HG03280 (cell line): Measurements from ENCODE around the gene CD207.
"Not testable (repeated sequence)": the region's sequence is repeated elsewhere in the genome, so short reads cannot be mapped to it uniquely, and the experiment has no call there.

Experiments
- ATAC-seq: cut with Tn5 transposase; IDR thresholded peaks from one replicate; pipeline ENCODE4 v1.9.1; 2021; ENCODE audit warnings: mild to moderate bottlenecking, moderate library complexity; ENCODE audit not compliant: unreplicated experiment

Gene CD207

GRCh38 chr2:70829916-70830315, 5.7 kb downstream of the CD207 start:
- ATAC-seq = no peak

DNA sequence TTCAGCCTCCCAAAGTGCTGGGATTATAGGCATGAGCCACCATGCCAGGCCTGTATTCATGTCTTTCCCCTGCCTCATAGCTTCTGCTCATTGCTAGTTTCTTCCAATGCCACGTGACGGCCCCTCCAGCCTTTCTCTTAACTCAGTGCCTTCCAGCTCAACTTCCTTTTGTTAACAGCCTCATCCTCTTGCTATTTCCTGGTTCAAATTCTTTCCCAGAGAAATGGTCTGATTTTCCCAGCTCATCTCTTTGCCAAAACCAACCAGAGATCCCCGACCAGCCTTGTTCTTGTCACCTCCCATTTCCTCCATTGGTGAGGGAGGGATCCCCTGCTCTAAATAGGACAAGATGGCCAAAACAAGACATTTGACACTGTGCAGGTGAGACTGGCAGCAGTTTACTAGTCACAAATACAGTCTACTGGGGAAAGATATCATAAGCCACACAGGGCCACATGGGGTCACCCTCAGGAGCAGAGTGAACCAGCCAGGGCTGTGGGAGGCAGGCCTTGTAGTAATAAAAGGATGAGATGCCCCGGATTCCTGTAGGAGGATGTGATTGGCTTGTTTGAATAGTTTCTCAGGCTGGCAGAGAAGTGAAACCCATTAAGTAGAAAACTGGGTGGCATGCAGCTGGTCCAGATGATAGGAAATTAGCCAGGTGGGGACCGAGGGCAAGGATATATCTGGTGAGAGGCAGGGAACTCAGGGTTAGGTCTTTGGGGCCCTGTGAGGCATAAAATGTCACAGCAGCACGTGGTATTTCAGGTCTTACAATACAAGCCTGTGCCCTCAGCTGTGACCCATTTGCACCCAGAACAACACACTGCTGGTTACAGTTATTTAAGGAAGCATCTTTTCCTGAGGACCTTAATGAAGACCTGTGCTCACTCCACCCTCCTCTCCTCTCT, 6.4 kb downstream of the CD207 start:
- no peak for ATAC-seq

- no peak for ATAC-seq
Observed at GRCh38 chr2:70828115-70828514, 7.5 kb downstream of the CD207 start.

- no peak for ATAC-seq
Observed at GRCh38 chr2:70827388-70827787, 8.2 kb downstream of the CD207 start.

GRCh38 chr2:70826696-70827350, 8.8 kb downstream of the CD207 start:
- ATAC-seq = no peak

DNA sequence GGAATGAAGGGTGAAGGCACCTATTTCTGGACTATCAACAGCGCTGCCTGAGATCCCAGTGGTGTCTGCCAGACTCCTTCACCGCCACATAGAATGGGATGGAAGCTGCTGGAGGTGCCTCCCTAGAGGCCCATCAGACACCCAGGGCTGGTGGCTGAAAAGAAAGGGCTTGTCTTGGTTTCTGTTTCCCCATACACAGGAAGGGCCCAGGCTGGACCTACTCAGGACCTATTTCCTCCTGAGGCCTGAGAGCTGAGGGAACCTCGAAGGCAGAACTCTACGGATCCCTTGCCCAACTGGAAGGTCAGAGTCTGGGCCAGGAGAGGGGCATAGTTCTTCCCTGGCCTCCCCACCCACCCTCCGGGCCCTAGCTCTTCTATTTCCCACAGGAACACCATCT, 12.4 kb downstream of the CD207 start:
- no peak for ATAC-seq

DNA sequence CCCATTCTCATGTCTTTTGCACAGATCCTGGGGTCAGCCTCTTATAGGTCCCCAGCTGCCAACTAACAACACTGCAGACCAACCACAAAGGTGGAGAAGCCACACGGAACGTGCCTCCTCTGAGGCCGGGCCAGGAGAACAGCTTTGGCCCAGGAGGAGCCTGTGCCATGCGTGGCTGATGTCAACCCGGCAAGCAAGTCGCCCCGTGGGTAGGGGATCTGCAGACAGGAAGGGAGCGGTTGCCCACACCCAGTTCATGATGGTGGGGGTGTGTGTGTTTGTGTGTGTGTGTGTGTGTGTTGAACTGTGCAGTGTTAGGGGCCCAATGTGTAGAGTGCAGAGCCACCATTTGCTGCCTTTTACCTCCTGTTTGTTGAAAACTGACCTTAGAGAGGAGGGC, 12.8 kb downstream of the CD207 start:
- ATAC-seq = no peak

GRCh38 chr2:70820499-70820898, 15.1 kb downstream of the CD207 start, which contains the start of gene CLEC4F:
CLEC4F (minus strand) TSS chr2:70820599; CDS start chr2:70820523, 76 bp downstream.
- no peak for ATAC-seq

- no peak for ATAC-seq
Observed at GRCh38 chr2:70817284-70817954, 18.2 kb downstream of the CD207 start.

DNA sequence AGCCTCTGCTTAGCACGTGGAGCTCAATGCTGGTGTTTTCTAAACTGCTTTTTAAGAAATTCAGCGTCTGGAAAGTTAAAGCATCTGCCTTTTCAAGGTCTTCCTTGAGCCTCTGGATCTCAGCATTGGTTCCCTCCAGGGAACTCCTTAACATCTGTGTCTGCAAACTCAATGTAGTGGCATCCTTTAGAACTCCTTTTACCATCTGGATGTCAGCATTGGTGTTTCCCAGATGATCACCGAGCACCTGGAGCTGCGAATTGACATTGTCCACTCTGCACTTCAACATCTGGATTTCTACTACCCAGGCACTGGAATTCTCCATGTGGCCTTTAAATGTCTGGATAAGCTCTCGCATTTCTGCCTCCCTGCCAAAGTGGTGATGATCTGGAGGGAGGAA, 18.9 kb downstream of the CD207 start:
- no peak for ATAC-seq

DNA sequence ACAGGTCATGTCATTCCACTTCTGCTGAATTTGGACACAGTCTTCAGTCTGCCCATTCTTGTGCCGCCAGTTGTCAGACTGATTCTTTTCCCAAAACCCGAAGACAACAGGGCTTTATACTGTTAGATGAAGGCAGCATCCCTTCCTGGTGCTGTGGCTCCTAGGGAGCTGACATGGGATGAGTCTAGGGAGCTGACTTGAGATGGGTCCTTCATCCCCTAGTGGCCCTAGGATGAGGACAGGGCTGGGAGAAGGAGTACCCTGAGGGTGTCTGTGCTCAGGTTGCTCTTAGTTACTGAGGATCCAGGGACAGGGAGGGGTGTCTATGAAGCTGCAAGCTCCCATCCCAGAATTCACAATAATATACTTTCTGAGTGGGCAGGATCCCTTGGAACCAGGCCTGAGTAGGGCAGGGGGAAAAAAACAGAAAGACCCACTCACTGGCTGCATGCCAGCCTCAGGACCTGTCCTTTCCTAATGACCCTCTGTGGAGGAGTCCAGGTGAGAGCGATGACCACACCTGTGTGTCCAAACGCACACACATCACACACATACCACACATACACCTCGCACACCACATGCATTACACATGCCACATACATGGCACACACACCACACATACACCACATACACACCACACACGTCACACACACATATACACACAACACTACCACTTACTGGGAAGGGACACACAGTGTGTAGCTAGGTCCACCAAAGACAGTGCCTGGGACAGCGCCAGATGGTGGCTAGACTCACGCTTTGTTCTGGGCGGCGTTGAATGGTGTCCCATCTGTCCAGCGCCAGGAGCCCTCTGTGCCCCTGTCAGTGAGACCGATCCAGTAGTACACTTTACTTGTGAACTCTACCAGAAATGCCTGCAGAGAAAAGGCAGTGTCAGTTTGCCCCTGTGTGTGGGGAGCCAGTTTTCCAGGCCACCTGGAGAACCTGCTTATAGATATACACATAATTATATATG, 26.3 kb downstream of the CD207 start:
- no peak for ATAC-seq

- ATAC-seq = no peak
Observed at GRCh38 chr2:70807828-70808118, 27.8 kb downstream of the CD207 start.

DNA sequence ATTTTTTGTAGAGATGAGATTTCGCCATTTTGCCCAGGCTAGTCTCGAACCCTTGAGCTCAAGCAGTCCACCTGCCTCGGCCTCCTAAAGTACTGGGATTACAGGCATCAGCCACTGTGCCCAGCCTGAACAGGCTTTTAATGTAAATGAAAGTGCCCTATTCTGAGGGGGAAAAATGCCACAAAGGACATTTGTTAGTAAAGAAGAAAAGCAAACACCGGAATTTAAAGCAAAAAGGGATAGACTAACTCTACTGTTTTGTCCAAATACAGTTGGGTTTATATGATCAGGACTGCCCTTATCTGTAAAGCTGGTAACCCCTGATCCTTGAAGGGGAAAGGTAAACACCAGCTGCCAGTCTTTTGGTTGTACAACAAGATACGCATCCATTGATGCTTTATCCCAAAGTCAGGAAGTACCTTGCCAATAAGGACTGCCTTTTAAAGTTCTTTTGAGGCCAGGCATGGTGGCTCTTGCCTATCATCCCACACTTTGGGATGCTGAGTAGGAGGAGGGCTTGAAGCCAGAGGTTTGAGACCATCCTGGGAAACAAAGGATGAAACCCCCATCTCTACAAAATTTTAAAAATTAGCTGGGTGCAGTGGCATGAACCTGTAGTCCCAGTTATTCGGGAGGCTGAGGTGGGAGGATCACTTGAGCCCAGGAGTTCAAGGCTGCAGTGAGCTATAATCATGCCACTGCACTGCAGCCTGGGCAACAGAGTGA, 28.4 kb downstream of the CD207 start:
- no peak for ATAC-seq

GRCh38 chr2:70806620-70807019, 29.0 kb downstream of the CD207 start:
- no peak for ATAC-seq

DNA sequence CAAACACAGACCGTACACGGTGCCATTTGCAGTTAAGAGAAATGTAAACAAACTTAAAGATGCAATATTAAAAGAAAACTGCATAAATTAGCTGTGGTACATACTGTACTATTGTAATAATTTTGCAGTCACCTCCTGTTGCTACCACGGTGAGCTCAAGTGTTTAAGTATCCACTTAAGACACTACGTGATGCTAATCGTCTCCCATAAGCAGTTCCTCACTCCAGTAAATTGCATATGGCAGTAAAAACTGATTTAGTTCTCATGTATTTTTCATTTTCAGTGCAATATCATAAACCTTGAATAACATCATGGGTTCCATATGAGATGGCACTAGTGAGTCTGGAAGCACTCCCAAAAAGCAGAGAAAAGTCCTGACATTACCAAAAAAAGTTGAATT, 29.6 kb downstream of the CD207 start:
- ATAC-seq = no peak

DNA sequence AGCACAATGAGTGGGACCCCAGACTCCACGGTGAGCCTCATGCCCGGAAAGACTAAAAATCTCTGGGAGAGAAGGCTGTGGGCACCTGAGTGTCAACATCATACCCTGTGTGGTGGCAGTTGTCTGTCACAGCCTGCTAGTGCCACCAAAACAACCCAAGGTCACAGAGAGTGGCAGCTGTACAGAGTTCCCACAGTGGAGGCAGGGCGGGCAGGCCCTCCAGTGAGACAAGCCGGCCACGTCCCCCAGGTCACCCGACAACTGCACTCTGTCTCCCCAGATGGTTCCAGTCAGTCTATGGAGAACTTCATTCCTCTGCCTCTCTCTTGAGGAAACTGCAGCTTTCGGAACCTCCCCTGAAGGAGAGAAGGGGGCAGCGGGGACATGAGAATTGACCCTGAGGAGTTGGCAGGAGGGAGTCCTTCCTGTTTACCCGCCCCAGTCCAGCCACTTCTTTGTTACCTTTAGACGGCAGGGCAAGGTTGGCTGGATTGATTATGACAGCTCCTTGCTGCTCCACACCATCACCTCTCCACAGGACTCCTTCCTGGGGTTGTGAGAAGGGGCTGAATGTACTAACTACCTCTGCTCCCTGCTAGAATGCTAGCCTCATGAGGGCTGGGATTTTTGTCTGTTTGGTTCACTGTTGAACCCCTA, 33.9 kb downstream of the CD207 start:
- ATAC-seq = no peak

- no peak for ATAC-seq
Observed at GRCh38 chr2:70799706-70800105, 35.9 kb downstream of the CD207 start.

DNA sequence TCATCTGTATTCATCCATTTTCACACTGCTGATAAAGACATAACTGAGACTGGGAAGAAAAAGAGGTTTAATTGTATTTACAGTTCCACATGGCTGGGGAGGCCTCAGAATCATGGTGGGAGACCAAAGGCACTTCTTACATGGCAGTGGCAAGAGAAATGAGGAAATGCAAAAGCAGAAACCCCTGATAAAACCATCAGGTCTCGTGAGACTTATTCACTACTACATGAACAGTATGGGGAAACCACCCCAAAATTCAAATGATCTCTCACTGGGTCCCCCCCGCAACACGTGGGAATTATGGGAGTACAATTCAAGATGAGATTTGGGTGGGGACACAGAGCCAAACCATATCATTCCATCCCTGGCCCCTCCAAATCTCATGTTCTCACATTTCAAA, 37.6 kb downstream of the CD207 start:
- ATAC-seq = not testable (repeated sequence)

GRCh38 chr2:70797506-70797905, 38.1 kb downstream of the CD207 start:
- ATAC-seq = no peak

DNA sequence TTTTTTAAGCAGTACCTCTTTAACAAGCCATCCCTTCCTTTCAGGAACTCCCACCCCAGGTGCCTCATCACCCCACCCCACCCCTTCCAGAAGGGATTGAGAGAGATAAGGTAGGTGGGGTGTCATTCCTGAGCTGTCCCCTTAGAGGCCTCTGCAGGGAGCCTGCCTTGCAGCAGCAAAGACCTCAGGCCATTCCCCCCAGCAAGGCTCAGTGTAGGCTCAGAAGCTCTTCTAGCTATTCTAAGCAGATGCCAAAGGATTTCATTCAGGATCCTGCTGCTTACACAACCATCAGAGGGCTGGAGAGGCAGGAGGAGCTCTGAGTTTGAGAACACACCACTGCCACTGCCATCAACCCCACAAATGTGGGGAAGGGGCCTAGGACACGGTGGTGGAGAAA, 39.4 kb downstream of the CD207 start:
- ATAC-seq = no peak
